SK-N-SH treated with all-trans-retinoic acid at 6 μM for 48 hours (cell line): Measurements from ENCODE around the gene XK.

Experiments
- BACH2 ChIP-seq: fragments of 250-450 bp; sonication (Bioruptor Pico); IDR thresholded peaks from 2 replicates; pipeline ENCODE4 v1.9.0; 2021; ENCODE audit warnings: mild to moderate bottlenecking, borderline replicate concordance
- CREB5 ChIP-seq: fragments of 250-450 bp; sonication (Bioruptor Pico); IDR thresholded peaks from 2 replicates; pipeline ENCODE4 v1.5.1; 2020; ENCODE audit warnings: low read depth, mild to moderate bottlenecking, moderate library complexity
- CSDC2 ChIP-seq: fragments of 250-450 bp; sonication (Bioruptor Pico); IDR thresholded peaks from 2 replicates; pipeline ENCODE4 v1.5.0; 2020; ENCODE audit warnings: mild to moderate bottlenecking, moderate library complexity
- GLIS3 ChIP-seq: fragments of 250-450 bp; sonication (Bioruptor Pico); IDR thresholded peaks from 2 replicates; pipeline ENCODE4 v1.5.0; 2020; ENCODE audit warnings: mild to moderate bottlenecking, moderate library complexity
- ISL1 ChIP-seq: fragments of 250-450 bp; sonication (Bioruptor Pico); IDR thresholded peaks from 2 replicates; pipeline ENCODE4 v2.1.2; 2022; ENCODE audit warnings: mild to moderate bottlenecking, moderate library complexity
- OSR1 ChIP-seq: fragments of 250-450 bp; sonication (Bioruptor Pico); IDR thresholded peaks from 2 replicates; pipeline ENCODE4 v1.8.0; 2022; ENCODE audit warnings: moderate library complexity, mild to moderate bottlenecking, inconsistent platforms
- PATZ1 ChIP-seq: fragments of 250-450 bp; sonication (Bioruptor Pico); IDR thresholded peaks from 2 replicates; pipeline ENCODE4 v1.8.0; 2020; ENCODE audit warnings: mild to moderate bottlenecking, moderate library complexity, borderline replicate concordance
- PPARA ChIP-seq: fragments of 250-450 bp; sonication (Bioruptor Pico); IDR thresholded peaks from 2 replicates; pipeline ENCODE4 v1.5.0; 2020; ENCODE audit warnings: mild to moderate bottlenecking, borderline replicate concordance
- SNAI2 ChIP-seq: fragments of 250-450 bp; sonication (Bioruptor Pico); IDR thresholded peaks from 2 replicates; pipeline ENCODE4 v1.5.0; 2020; ENCODE audit warnings: mild to moderate bottlenecking, moderate library complexity
- ZC3H10 ChIP-seq: fragments of 250-450 bp; sonication (Bioruptor Pico); IDR thresholded peaks from 2 replicates; pipeline ENCODE4 v1.5.1; 2021; ENCODE audit warnings: mild to moderate bottlenecking, moderate library complexity
- ZFP3 ChIP-seq: fragments of 250-450 bp; sonication (Bioruptor Pico); IDR thresholded peaks from 2 replicates; pipeline ENCODE4 v1.5.0; 2020; ENCODE audit warnings: mild to moderate bottlenecking, moderate library complexity
- ZFP30 ChIP-seq: fragments of 450-650 bp; formaldehyde crosslinking; IDR thresholded peaks from 2 replicates; pipeline ENCODE4 v1.5.0; 2022; ENCODE audit warnings: mild to moderate bottlenecking, moderate library complexity

- TF ChIP-seq GLIS3 (no peak), PPARA (CRISPR knock-in tag) (no peak), CREB5 (CRISPR knock-in tag) (no peak), ISL1 (no peak), ZC3H10 (CRISPR knock-in tag) (no peak), ZFP3 (no peak), BACH2 (no peak), OSR1 (no peak), PATZ1 (CRISPR knock-in tag) (no peak), CSDC2 (CRISPR knock-in tag) (no peak), ZFP30 (CRISPR knock-in tag) (no peak), SNAI2 (no peak)
Observed at GRCh38 chrX:37752936-37753335, 67.3 kb downstream of the XK start.
